ENCODE measurements around the gene CTSS.

CTSS gene

GRCh38 chr1:150703427-150703826 lies 62.2 kb downstream of the CTSS start:
- ATAC-seq (replicated peaks) = no peak

GRCh38 chr1:150696995-150697927 lies 68.3 kb downstream of the CTSS start, which contains the start of gene GOLPH3L:
Gene GOLPH3L, minus strand, starts transcription at chr1:150697154. Its CDS starts 2,316 bp downstream, at chr1:150694838.
- H3K36me3 Mint-ChIP-seq = peaks cover 3 to 12% of the 10 kb centered on the region in 2 donors
- ATAC-seq (replicated peaks) (peak; percentile 100), DNase-seq (peak; percentile 93)
- H3K27me3 Mint-ChIP-seq = no peaks in the 10 kb centered on the region
- peak within 1 kb of the TSS; percentile 92 for H3K27ac Mint-ChIP-seq
- no peaks in the 10 kb centered on the region for H3K9me3 Mint-ChIP-seq
- peaks cover 8 to 29% of the 10 kb centered on the region in 2 donors for H3K4me1 Mint-ChIP-seq
- peak within 1 kb of the TSS; percentile 91 to 96 for H3K4me3 Mint-ChIP-seq

More at GRCh38 chr1:150703427-150703826, 62.2 kb downstream of the CTSS start:
- no peaks in the 10 kb centered on the region for H3K27me3 Mint-ChIP-seq
- no peaks in the 10 kb centered on the region for H3K9me3 Mint-ChIP-seq
- H3K4me3 Mint-ChIP-seq = no peak overlapping the region
- DNase-seq = no peak
- no peak overlapping the region for H3K27ac Mint-ChIP-seq
- no peaks in the 10 kb centered on the region for H3K36me3 Mint-ChIP-seq
- no peaks in the 10 kb centered on the region for H3K4me1 Mint-ChIP-seq

- H3K27me3 Mint-ChIP-seq = no peaks in the 10 kb centered on the region
- no peak for ATAC-seq (replicated peaks)
Measured at GRCh38 chr1:150696590-150696989, 69.0 kb downstream of the CTSS start.

GRCh38 chr1:150696162-150696561 lies 69.4 kb downstream of the CTSS start:
- Mint-ChIP-seq H3K4me3 (peak overlapping the region; percentile 49 to 78), H3K9me3 (no peaks in the 10 kb centered on the region), H3K36me3 (peaks cover 6 to 12% of the 10 kb centered on the region in 2 donors), H3K27me3 (no peaks in the 10 kb centered on the region), H3K4me1 (peaks cover 8 to 29% of the 10 kb centered on the region in 2 donors), H3K27ac (peak overlapping the region; percentile 3)
- ATAC-seq (replicated peaks) (no peak), DNase-seq (no peak)

More at GRCh38 chr1:150696590-150696989, 69.0 kb downstream of the CTSS start:
- Mint-ChIP-seq H3K4me1 (peaks cover 8 to 29% of the 10 kb centered on the region in 2 donors), H3K27ac (peak overlapping the region; percentile 92), H3K4me3 (peak overlapping the region; percentile 91 to 96), H3K36me3 (peaks cover 3 to 12% of the 10 kb centered on the region in 2 donors), H3K9me3 (no peaks in the 10 kb centered on the region)
- no peak for DNase-seq

- Mint-ChIP-seq H3K27ac (no peak overlapping the region), H3K36me3 (peaks cover 7 to 14% of the 10 kb centered on the region in 2 donors), H3K27me3 (no peaks in the 10 kb centered on the region), H3K9me3 (no peaks in the 10 kb centered on the region), H3K4me1 (peaks cover 9 to 29% of the 10 kb centered on the region in 2 donors), H3K4me3 (no peak overlapping the region)
- DNase-seq = no peak
- ATAC-seq (replicated peaks) = no peak
Measured at GRCh38 chr1:150695561-150695960, 70.0 kb downstream of the CTSS start.

GRCh38 chr1:150692720-150693119 lies 72.9 kb downstream of the CTSS start:
- no peak for ATAC-seq (replicated peaks)
- Mint-ChIP-seq H3K9me3 (no peaks in the 10 kb centered on the region), H3K4me3 (no peak overlapping the region), H3K4me1 (peaks cover 9 to 26% of the 10 kb centered on the region in 2 donors), H3K36me3 (peaks cover 11 to 25% of the 10 kb centered on the region in 2 donors), H3K27ac (no peak overlapping the region), H3K27me3 (no peaks in the 10 kb centered on the region)
- no peak for DNase-seq

GRCh38 chr1:150688763-150689162 lies 76.8 kb downstream of the CTSS start:
- DNase-seq (no peak), ATAC-seq (replicated peaks) (no peak)
- H3K9me3 Mint-ChIP-seq = no peaks in the 10 kb centered on the region
- no peak overlapping the region for H3K4me3 Mint-ChIP-seq
- peaks cover 15 to 21% of the 10 kb centered on the region in 2 donors for H3K36me3 Mint-ChIP-seq
- H3K27ac Mint-ChIP-seq = no peak overlapping the region
- no peaks in the 10 kb centered on the region for H3K27me3 Mint-ChIP-seq
- peaks cover 5 to 14% of the 10 kb centered on the region in 2 donors for H3K4me1 Mint-ChIP-seq

- Mint-ChIP-seq H3K4me3 (no peak overlapping the region), H3K9me3 (no peaks in the 10 kb centered on the region), H3K4me1 (peaks cover 5 to 6% of the 10 kb centered on the region in 2 donors), H3K27ac (no peak overlapping the region), H3K36me3 (peaks cover 15 to 22% of the 10 kb centered on the region in 2 donors), H3K27me3 (no peaks in the 10 kb centered on the region)
- DNase-seq = no peak
- no peak for ATAC-seq (replicated peaks)
Measured at GRCh38 chr1:150686275-150686674, 79.3 kb downstream of the CTSS start.

GRCh38 chr1:150683914-150684313 lies 81.7 kb downstream of the CTSS start:
- no peak for ATAC-seq (replicated peaks)
- Mint-ChIP-seq H3K27ac (peak overlapping the region; percentile 38), H3K27me3 (no peaks in the 10 kb centered on the region)

More at GRCh38 chr1:150683914-150684313, 81.7 kb downstream of the CTSS start:
- peaks cover 3 to 5% of the 10 kb centered on the region in 2 donors for H3K4me1 Mint-ChIP-seq
- peaks cover 15 to 17% of the 10 kb centered on the region in 2 donors for H3K36me3 Mint-ChIP-seq
- H3K9me3 Mint-ChIP-seq = no peaks in the 10 kb centered on the region
- no peak overlapping the region for H3K4me3 Mint-ChIP-seq
- DNase-seq = no peak

Measured in stimulated activated naive B cell treated with anti-CD40 and anti-IgM and Interleukin-4, amounts not matched to agents 10 μg/mL and 1 μg/mL and 100 μg/mL, for 72 hours (primary cell).